K562 (cell line): ENCODE data around the gene CDH2. TPM values are rescaled to one million over a fixed set of nuclear protein-coding genes. Genes with fewer than 3 reads are reported as not detected.

ENCODE experiments used
- ATAC-seq: fragments of 200-7000 bp; cut with Tn5 transposase; 3 replicates; pipeline ENCODE4 v1.9.1; 2020; ENCODE audit warnings: moderate library complexity
- BruUV-seq: library from RNA; stranded (reverse); fragments of 400-500 nt; replicated peaks from 2 replicates; lab custom pipeline; 2021; lab: Mats Ljungman, UMichigan
- CTCF ChIA-PET: fragments of 300-600 bp; formaldehyde crosslinking; extraction: SDS; loops from one replicate; lab custom pipeline; 2021; ENCODE audit warnings: low intra/inter-chr PET ratio; lab: Yijun Ruan, JAX
- POLR2A ChIA-PET: fragments of 300-600, 350-650 bp; sonication (Branson Sonifier 250); formaldehyde crosslinking; extraction: SDS; loops from one replicate; lab custom pipeline; 2021; ENCODE audit warnings: antibody characterized with exemption, inconsistent platforms; lab: Yijun Ruan, JAX
- DNase-seq, 4 experiments: peaks; one replicate each; pipeline versions ENCODE4 v3.0.0 to v3.0.0-alpha.2; 2011 to 2018; ENCODE audit warnings: low spot score in 3 of 4, mixed read lengths in 3 of 4; ENCODE audit errors: extremely low read depth in 1 of 4
- FAIRE-seq: peaks from 2 replicates; lab custom pipeline; 2011; peaks lifted over from hg19 to GRCh38; lab: Jason Lieb, UNC
- H2AFZ ChIP-seq: 2 replicates; pipeline ENCODE4 v1.6.0; 2011; ENCODE audit warnings: low read depth, low read length, control low read depth, inconsistent platforms
- H3K27ac ChIP-seq: fragments of 200-600 bp; 3 replicates; pipeline ENCODE4 v1.8.0; 2011; ENCODE audit warnings: low read depth, mild to moderate bottlenecking, control low read depth, inconsistent platforms, low read length, moderate library complexity, mixed read lengths; ENCODE audit errors: extremely low read depth
- H3K27me3 ChIP-seq, 2 experiments: fragments of 300-600 bp in 1 of 2; 2 replicates in 1 of 2; 3 replicates in 1 of 2; pipeline versions ENCODE4 v1.6.0 to v1.8.0; 2011; ENCODE audit warnings: inconsistent platforms in 2 of 2, low read length in 2 of 2, mild to moderate bottlenecking in 1 of 2, mixed read lengths in 1 of 2, moderate library complexity in 1 of 2; ENCODE audit not compliant: control insufficient read depth in 2 of 2, insufficient read depth in 2 of 2
- H3K36me3 ChIP-seq: fragments of 300-600 bp; 3 replicates; pipeline ENCODE4 v1.8.0; 2011; ENCODE audit warnings: mild to moderate bottlenecking, low read length, inconsistent platforms; ENCODE audit not compliant: control insufficient read depth, insufficient read depth
- H3K4me1 ChIP-seq, 2 experiments: fragments of 200-600 bp in 1 of 2; replicated peaks in 1 of 2; 2 replicates in 1 of 2; 3 replicates in 1 of 2; pipeline versions ENCODE4 v1.5.1 to v1.8.0; 2011; ENCODE audit warnings: inconsistent platforms in 2 of 2, low read length in 2 of 2, mild to moderate bottlenecking in 1 of 2, mixed read lengths in 1 of 2, moderate library complexity in 1 of 2; ENCODE audit not compliant: control insufficient read depth in 2 of 2, insufficient read depth in 2 of 2
- H3K4me2 ChIP-seq: 2 replicates; pipeline ENCODE4 v1.6.1; 2011; ENCODE audit warnings: low read length, control low read depth, inconsistent platforms, mixed read lengths; ENCODE audit not compliant: insufficient read depth
- H3K4me3 ChIP-seq: fragments of 200-600 bp; sonication (generic), shearing (Covaris generic); 2 replicates; pipeline ENCODE4 v1.5.1; 2016; ENCODE audit warnings: control low read depth, inconsistent platforms
- H3K79me2 ChIP-seq: fragments of 200-600 bp; 3 replicates; pipeline ENCODE4 v1.8.0; 2011; ENCODE audit warnings: low read length, inconsistent platforms; ENCODE audit not compliant: control insufficient read depth, insufficient read depth
- H3K9ac ChIP-seq, 2 experiments: 2 replicates each; pipeline versions ENCODE4 v1.6.0 to v1.6.1; 2011; ENCODE audit warnings: low read depth in 2 of 2, low read length in 2 of 2, control low read depth in 1 of 2, inconsistent platforms in 1 of 2, mild to moderate bottlenecking in 1 of 2, mixed read lengths in 1 of 2; ENCODE audit not compliant: insufficient read depth in 1 of 2
- H3K9me1 ChIP-seq: one replicate; pipeline ENCODE4 v1.6.0; 2011; ENCODE audit warnings: inconsistent platforms, mild to moderate bottlenecking, low read length, moderate library complexity; ENCODE audit not compliant: control insufficient read depth, insufficient read depth
- H3K9me3 ChIP-seq: replicated peaks from 2 replicates; pipeline ENCODE4 v1.5.1; 2011; ENCODE audit warnings: low read depth, low read length, inconsistent platforms; ENCODE audit not compliant: control insufficient read depth, insufficient read depth
- H4K20me1 ChIP-seq: replicated peaks from 2 replicates; pipeline ENCODE4 v1.6.1; 2011; ENCODE audit warnings: low read length, inconsistent platforms, mixed read lengths; ENCODE audit not compliant: control insufficient read depth, insufficient read depth
- ARID1B ChIP-seq: fragments of 450-650 bp; IDR thresholded peaks from 2 replicates; pipeline ENCODE4 v1.6.1; 2016; ENCODE audit warnings: antibody characterized with exemption, mild to moderate bottlenecking, inconsistent platforms
- BACH1 ChIP-seq: fragments of 200-800 bp; sonication (Bioruptor generic); IDR thresholded peaks from 2 replicates; pipeline ENCODE4 v1.6.1; 2016; ENCODE audit warnings: missing genetic modification characterization, missing compliant biosample characterization
- CBFB ChIP-seq: sonication (generic); formaldehyde crosslinking; IDR thresholded peaks from 2 replicates; pipeline ENCODE4 v1.4.0; 2020; ENCODE audit warnings: mild to moderate bottlenecking, missing genetic modification reagents
- E2F8 ChIP-seq: fragments of 450-650 bp; IDR thresholded peaks from 2 replicates; pipeline ENCODE4 v1.7.1; 2018; ENCODE audit warnings: mild to moderate bottlenecking, low read depth; ENCODE audit not compliant: partially characterized antibody
- ETS2 ChIP-seq: IDR thresholded peaks from 2 replicates; pipeline ENCODE4 v1.6.1; 2016; ENCODE audit warnings: borderline replicate concordance, missing genetic modification characterization, mild to moderate bottlenecking, moderate library complexity, missing compliant biosample characterization; ENCODE audit not compliant: poor library complexity, severe bottlenecking
- FOXP4 ChIP-seq: sonication (generic); formaldehyde crosslinking; IDR thresholded peaks from 2 replicates; pipeline ENCODE4 v1.8.0; 2022; ENCODE audit warnings: mild to moderate bottlenecking, missing genetic modification reagents, borderline replicate concordance
- JUN ChIP-seq, 2 experiments: sonication (generic) in 1 of 2; formaldehyde crosslinking in 1 of 2; IDR thresholded peaks; 2 replicates each; pipeline versions ENCODE4 v1.6.1 to v1.8.0; 2012 to 2022; ENCODE audit warnings: borderline replicate concordance in 2 of 2, mild to moderate bottlenecking in 2 of 2, improper control_type of control experiment in 1 of 2, low read depth in 1 of 2, low read length in 1 of 2, missing genetic modification reagents in 1 of 2
- MTA2 ChIP-seq: fragments of 450-650 bp; IDR thresholded peaks from 2 replicates; pipeline ENCODE4 v1.6.1; 2016; ENCODE audit warnings: low read depth
- PHTF2 ChIP-seq: fragments of 250-450 bp; sonication (Bioruptor Pico); IDR thresholded peaks from 2 replicates; pipeline ENCODE4 v1.5.0; 2021; ENCODE audit warnings: mild to moderate bottlenecking
- STAG1 ChIP-seq: sonication (generic); formaldehyde crosslinking; IDR thresholded peaks from 2 replicates; pipeline ENCODE4 v1.5.0; 2020; ENCODE audit warnings: missing genetic modification reagents, borderline replicate concordance
- STAT6 ChIP-seq: sonication (generic); formaldehyde crosslinking; IDR thresholded peaks from 2 replicates; pipeline ENCODE4 v1.8.1; 2023; ENCODE audit warnings: mild to moderate bottlenecking, missing genetic modification reagents
- TGIF2 ChIP-seq: sonication (generic); formaldehyde crosslinking; IDR thresholded peaks from 2 replicates; pipeline ENCODE4 v1.8.1; 2022; ENCODE audit warnings: mild to moderate bottlenecking, missing genetic modification reagents, moderate library complexity
- ZEB2 ChIP-seq: fragments of 450-650 bp; IDR thresholded peaks from 2 replicates; pipeline ENCODE4 v1.6.1; 2016
- ZNF277 ChIP-seq: fragments of 250-450 bp; sonication (Bioruptor Pico); IDR thresholded peaks from 2 replicates; pipeline ENCODE4 v1.8.0; 2022; ENCODE audit warnings: inconsistent platforms, mild to moderate bottlenecking, moderate library complexity, borderline replicate concordance
- WGBS: fragments of 100-300 bp; shearing (Covaris generic); methylation state at CpG from one replicate; pipeline ENCODE4 v1.1.6; 2016; ENCODE audit warnings: low coverage, mixed read lengths; ENCODE audit not compliant: insufficient coverage; ENCODE audit errors: missing lambda C conversion rate; 5-methylcytosine and 5-hydroxymethylcytosine counted together
- in situ Hi-C: fragments of 300-500 bp; cut with MboI; formaldehyde crosslinking; loops from 4 replicates; pipeline ENCODE4 v1.15.0; 2018; ENCODE audit warnings: inconsistent platforms, mixed read lengths
- intact Hi-C: fragments of 100-400 bp; cut with micrococcal nuclease; formaldehyde crosslinking; loops from 2 replicates; pipeline ENCODE4 v1.14.2; 2022
- polyA plus RNA-seq, 8 experiments: library from polyadenylated mRNA; depleted of rRNA in 4 of 8; stranded (reverse) in 5 of 8; unstranded in 3 of 8; fragments of >200 nt; fragmentation: Nextera tagmentation in 2 of 8; fragmentation: Illumina TruSeq in 1 of 8; extraction: Ambion mirVana in 2 of 8; extraction: Trizol in 1 of 8; gene quantifications; 2 replicates each; pipeline versions ENCODE4 v1.2.1 to v1.2.3, GENCODE V29; 2011 to 2014; ENCODE audit warnings: inconsistent platforms in 1 of 8, missing spikeins in 1 of 8
- total RNA-seq, 7 experiments: library from RNA; depleted of rRNA in 6 of 7; stranded (reverse); fragments of >200 nt in 6 of 7; fragmentation: Illumina TruSeq in 2 of 7; extraction: Trizol in 2 of 7; gene quantifications; 2 replicates each; pipeline versions ENCODE4 v1.2.1 to v1.2.3, GENCODE V29; 2011 to 2021; ENCODE audit warnings: low replicate concordance in 1 of 7

Gene CDH2
- total and polyA plus RNA-seq, 9 of the 15 experiments (the other 6 are each of a cell fraction or from before 2014, with no cell fraction given), result 0.04 TPM; not detected in 8

- no peak overlapping the region for H3K9ac ChIP-seq
- no peak for FAIRE-seq
- WGBS, result 2% methylated on average over 5 of the region's 5 CpGs
- TF ChIP-seq ARID1B (no peak), FOXP4 (CRISPR knock-in tag) (no peak), STAG1 (CRISPR knock-in tag) (no peak), JUN (IDR thresholded peaks at IDR 0.05; ENCODE audit: borderline replicate concordance, low read depth, low read length) (no peak), JUN (CRISPR knock-in tag; IDR thresholded peaks at IDR 0.05; ENCODE audit: borderline replicate concordance) (no peak), STAT6 (CRISPR knock-in tag) (no peak), BACH1 (tag) (no peak), TGIF2 (CRISPR knock-in tag) (no peak), ETS2 (no peak), MTA2 (no peak), ZNF277 (CRISPR knock-in tag) (no peak), PHTF2 (no peak), CBFB (CRISPR knock-in tag) (no peak), ZEB2 (no peak), E2F8 (no peak)
Observed at GRCh38 chr18:28112056-28112470, 64.9 kb downstream of the CDH2 start.

More at GRCh38 chr18:28112056-28112470, 64.9 kb downstream of the CDH2 start:
- no peak for DNase-seq
- H3K27me3 ChIP-seq, result no peaks in the 10 kb centered on the region
- no peaks in the 10 kb centered on the region; the same call in 1 of the 2 replicates for H3K9me3 ChIP-seq
- in situ Hi-C loops, result no loop called here
- no peak for ATAC-seq
- H3K27ac ChIP-seq, result no peak overlapping the region
- intact Hi-C loops, result no loop called here
- no TSS peak for BruUV-seq
- H3K79me2 ChIP-seq, result no peaks in the 10 kb centered on the region
- no peaks in the 10 kb centered on the region for H3K36me3 ChIP-seq
- H3K4me2 ChIP-seq, result no peak overlapping the region
- H4K20me1 ChIP-seq, result no peaks in the 10 kb centered on the region
- H3K9me1 ChIP-seq, result no peaks in the 10 kb centered on the region
- CTCF ChIA-PET, result no interaction called here
- no peaks in the 10 kb centered on the region for H3K4me1 ChIP-seq
- H2AFZ ChIP-seq, result no peak overlapping the region
- no peak overlapping the region for H3K4me3 ChIP-seq
- POLR2A ChIA-PET, result no interaction called here
